GM10847 (cell line): Measurements from ENCODE around the gene ASXL2.

ENCODE experiments used
- POLR2A ChIP-seq: IDR thresholded peaks from 2 replicates; pipeline ENCODE4 v1.6.1; 2011; ENCODE audit not compliant: insufficient read length; ENCODE audit errors: extremely low read depth

The ASXL2 gene

DNA sequence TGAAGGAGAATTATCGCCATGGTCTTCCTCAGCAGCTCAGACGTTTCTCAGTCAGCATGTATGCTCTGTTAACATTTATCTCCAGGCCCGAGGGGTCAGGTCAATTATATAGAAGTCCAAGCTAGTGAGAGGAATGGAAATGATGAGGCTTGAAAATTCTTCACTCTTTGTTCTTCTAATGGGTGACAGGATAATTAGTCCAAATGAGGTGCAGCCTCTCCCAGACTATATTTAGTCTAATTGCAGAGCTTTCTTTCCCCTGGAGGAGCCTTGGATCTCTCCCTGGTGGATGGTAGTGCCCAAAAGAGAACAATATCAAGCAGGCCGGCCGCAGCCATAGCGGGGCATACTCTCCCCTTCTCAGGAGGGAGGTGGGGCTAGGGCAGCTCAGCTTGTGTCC, 153.5 kb downstream of the ASXL2 start:
- TF ChIP-seq POLR2A: no peak

DNA sequence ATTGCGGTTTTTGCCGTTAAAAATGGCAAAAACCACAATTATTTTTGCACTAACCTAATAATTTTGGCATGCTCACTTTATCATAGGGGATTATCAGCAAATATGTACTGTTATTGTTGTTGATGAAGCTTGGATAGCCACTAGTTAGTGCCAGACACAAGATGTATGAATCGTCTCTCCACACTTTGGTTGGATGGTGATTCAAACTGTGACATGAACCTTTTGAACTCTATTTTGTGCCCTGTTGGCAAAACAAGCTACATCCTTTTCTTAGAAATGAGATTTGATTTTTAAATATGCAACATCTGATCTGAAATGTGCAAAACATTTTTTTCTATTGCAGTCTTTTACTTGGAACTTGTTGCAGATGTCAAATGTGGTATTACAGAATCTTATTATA, 156.1 kb downstream of the ASXL2 start:
- no peak for TF ChIP-seq POLR2A

DNA sequence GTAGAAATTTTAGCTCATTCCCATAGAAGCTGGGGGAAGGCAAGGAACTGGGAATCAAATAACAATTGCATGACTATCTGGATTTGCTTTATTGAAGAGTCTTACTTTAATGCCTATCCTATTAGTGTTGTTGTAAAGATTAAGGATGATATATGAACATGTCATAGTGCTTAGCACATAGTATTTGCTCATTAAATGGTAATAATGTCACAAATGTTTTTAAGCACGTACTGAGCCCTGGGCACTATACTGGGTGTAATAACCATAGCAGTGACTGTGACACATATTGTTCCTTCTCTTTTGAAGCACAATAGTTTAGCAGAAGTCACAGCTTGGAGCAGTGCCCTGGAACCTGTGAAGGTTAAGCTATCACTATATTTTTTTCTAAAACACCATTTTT, 157.7 kb downstream of the ASXL2 start:
- no peak for TF ChIP-seq POLR2A

DNA sequence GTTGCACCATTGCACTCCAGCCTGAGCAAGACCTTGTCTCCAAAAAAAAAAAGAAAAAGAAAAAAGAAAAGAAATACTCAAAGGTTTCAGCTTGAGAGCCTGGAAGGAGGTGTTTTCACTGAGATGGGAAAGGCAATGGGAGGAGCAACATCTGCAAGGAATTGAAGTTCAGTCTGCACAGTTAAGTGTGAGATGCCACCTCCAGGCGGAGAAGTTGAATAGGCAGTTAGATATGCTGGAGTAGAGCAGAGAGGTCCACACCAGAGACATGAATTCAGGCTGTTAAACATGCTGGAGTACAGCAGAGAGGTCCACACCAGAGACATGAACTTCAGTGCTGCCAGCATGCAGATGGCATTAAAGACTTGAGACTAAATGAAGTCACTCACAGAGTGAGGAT, 163.5 kb downstream of the ASXL2 start:
- TF ChIP-seq POLR2A: no peak

DNA sequence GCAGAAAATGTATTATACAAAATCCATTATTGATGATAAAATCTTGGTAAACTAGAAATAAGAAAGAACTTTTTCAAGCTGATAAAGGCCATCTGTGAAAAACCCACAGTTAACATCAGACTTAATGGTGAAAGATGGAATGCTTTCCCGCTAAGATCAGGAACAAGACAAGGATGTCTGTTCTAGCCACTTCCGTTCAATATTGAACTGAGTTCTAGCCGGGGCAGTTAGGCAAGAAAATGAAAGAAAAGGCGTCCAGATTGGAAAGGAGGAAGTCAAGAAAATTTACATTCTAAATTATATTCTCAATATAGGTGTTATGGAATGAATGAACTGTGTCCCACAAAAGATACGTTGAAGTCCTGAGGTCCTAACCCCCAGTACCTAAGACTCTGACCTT, 165.8 kb downstream of the ASXL2 start:
- TF ChIP-seq POLR2A: no peak

DNA sequence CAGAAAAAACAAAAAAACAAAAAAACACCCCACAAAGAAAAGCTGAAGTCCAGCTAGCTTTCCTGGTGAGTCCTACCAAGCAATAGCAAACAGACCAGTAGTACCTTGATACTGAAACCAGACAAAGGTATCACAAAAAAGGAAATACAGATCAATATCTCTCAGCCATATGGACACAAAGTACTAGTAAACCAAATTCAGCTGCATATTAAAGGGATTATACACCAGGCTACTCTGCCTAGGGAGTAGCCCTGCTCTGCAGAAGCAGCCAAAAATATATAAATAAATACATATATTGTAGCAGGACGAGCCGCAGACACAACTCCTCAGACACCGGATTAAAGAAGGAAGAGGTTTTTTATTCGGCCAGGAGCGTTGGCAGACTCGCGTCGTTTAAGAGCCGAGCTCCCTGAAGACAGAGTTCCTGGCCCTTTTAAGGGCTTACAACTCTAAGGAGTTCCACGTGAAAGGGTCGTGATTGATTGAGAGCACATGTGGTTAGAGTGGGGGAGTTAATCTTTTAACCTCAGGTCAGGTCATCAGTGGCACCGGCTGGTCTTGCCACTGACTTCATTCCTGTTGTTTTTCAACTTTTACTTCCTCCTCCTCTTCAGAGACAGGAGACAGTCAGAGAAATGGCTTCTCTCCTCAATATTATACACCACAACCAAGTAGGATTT, 166.5 kb downstream of the ASXL2 start:
- no peak for TF ChIP-seq POLR2A

DNA sequence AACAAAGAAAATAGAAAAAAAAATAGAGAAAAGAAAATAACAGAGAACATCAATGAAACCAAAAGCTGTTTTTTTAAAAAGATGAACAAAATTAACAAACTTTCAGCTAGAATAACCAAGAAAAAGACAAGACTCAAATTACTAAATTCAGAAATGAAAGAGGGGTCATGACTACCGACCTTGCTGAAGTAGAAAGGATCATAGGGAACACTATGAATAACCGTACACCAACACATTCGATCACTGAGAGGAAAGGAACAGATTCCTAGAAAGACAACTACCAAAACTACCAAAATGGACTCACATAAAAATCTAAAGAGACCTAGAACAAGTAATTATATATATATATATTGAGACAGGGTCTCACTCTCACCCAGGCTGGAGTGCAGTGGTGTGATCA, 167.5 kb downstream of the ASXL2 start:
- TF ChIP-seq POLR2A: no peak

DNA sequence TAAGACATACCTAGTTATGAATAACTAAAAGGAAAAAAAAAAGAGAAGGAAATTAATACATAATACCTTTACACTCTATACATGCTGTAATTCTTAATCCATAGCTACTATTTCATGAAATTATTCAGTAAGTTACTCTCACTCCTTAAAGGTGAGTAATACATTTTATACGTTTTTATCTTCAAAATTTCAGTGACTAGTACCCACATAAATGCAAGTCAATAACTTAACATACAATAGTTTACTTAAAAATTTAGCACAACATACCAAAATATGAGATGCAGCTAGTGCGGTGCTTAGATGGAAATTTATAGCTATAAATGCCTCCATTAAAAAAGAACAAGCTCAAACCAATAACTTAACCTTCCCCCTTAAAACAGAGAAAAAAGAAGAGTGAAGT, 168.9 kb downstream of the ASXL2 start:
- no peak for TF ChIP-seq POLR2A

DNA sequence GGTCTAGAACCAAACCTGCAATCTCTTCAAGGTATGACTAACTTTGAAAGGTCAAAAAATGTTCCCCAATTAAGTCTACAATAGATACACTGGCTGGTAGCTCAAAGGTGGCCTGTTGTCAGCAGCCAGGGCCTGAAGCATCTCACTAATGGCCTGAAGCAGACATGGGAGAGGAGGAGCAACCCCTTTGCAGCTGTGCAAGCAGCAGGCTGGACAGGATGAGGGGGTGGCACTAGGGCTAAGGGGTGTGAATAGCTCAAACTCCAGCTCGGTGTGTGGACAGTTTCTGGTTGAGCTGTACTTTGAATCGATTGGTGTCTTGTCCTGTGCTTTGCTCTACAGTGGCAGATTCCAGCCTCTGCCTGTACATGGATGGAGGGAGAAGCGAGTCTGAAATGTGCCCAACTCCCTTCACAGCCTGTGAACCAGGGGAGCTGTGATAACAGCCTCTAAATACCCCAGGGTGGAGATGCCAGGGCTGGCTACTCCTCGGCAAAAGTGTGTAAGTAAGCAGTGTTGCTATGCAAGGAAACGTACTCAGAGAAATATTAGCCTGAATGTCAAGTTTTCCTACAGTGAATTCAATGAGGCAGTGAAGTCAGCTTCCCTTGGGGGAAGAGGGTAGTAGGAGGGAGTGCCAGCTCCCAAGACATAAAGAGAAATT, 170.2 kb downstream of the ASXL2 start:
- no peak for TF ChIP-seq POLR2A

DNA sequence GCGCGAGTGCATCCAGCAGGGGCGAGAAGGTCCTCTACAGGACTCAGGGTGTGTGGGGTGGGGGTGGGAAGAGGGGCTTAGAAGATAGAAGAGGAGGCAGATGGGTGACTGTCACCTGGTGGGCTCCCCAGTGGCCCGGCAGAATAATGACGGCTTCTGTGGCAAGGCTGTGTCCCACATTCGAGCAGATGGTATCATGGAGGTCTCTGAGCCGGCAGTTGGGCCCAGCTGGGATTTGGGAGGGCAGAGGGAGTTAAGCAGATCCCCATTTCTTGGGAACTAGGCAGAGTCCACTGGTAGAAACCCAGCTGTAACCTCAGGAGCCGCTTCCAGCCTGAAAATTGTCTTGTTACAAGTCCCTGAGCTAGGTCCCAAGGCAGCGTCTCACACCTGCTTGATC, 176.5 kb downstream of the ASXL2 start:
- TF ChIP-seq POLR2A: no peak

DNA sequence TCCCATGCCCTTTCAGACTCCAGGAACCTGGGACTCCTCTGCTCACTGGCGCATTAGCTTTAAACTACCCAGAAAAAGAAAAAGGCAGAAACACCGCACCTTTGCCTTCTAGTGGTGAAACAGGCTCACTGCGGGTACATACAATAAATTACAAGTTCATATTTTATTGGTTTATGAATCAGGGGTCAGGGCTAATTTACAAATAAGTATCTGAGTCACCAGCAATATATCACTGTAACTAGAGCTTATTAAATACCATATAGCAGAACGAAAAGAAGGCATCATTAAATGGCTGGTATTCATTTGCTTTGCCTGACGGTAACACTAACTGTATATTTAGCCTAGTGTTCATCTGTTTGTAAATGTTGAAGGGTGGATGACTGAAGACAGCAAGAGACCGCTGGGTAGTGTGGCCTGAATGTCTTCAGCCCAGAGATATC, 178.0 kb downstream of the ASXL2 start:
- no peak for TF ChIP-seq POLR2A

DNA sequence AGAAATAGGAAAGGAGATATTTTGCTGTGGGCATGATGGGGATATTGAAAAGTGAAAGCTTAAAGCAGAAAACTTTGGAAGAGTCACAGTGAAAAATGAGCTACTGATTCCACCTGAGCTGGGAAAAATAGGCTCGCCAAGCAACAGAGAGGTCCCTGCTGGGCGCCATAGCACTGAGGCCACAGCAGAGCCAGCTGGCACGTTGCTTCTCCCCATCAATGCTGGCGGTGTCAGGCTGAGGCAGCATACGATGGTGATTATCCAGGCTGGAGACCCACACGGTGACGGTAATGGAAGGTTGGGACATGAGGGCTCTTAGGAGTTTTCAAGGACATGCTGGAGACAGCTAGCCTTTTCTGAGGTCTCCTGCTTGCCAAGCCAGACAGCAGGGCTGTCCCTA, 179.1 kb downstream of the ASXL2 start:
- TF ChIP-seq POLR2A: no peak

DNA sequence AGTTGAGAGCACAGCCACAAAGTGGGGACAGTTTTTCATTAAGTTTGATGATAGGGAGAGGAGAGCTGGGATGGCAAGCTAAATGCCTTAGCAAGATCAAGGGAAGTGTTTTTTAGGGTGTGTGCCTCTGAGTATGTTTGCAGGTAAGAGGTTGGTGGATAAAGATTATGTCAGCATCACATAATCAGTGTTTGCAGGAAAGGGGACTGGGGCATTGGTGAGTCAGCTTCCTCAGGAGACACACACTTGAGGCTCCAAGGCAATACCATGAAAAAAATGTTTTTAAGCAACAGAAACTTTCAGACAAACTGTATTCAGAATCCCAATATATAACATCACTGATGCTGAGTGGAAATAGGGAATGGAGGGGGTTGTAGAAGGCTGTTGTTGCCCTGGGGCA, 179.5 kb downstream of the ASXL2 start:
- TF ChIP-seq POLR2A: no peak

DNA sequence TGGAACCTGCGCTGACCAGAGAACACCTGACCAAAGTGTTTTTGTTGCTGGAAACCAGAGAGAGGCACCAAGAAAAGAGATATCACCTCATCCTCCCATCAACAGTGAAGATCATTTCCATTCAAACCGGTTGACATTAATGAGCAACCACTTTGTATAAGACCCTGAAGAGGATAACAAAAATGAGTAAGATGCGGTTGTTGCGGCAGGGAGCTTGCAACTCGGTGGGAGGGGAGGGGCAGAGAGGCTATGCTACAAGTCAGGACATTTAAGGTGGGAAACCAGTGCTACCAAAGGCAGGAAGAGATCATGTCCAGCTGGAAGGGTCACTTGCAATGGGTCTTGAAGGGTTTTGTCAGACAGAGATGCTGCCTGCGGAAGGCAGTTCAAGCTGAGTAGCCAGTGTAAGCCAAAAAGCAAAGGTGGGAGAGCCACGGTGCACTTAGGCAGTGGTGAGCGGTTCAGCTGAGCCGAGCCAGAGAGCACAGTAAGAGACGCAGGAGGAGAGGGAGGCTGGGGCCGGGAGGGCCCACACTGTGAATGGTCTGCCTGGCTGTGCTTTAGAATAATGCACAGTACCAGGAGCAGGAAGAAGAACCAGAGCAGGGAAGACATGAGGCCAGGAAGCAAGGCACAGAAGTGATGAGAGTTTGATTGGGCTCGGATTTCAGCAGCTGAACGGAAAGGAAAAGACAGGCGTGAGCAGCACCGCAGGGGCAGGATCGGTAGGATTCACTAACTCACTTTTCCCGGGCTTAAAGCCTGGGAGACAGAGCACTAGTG, 180.5 kb downstream of the ASXL2 start:
- TF ChIP-seq POLR2A: no peak

DNA sequence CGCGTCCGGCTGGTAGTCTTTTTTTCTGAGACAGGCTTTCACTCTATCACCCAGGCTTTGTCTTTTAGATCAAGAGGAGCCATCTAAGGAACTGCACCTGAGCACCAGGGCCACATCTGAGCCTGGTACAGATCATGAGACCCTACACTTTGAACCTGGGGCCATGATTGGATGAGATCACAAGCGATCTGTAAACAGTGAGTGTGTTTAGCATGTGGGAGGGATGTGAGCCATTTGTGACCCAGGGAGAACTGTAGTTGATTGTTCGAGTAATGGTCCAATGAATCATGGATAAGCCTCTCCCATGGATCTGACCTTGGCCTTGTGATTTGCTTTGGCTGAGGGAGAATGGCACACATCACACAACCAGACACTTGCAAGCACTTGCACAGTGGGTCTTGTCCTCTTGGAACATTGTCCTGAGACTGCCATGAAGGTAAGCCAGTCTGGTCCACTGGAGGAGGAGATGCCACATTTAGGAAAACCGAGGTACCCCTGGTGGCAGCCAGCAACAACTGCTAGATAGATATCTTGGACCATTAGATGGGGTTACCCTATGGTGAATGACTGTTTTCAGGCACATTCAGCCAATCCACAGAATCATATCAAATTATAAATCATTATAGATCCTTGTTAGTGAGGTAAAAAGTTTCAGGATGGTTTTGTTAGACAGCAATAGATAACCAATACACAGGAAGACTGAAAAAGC, 185.4 kb downstream of the ASXL2 start:
- TF ChIP-seq POLR2A: no peak

DNA sequence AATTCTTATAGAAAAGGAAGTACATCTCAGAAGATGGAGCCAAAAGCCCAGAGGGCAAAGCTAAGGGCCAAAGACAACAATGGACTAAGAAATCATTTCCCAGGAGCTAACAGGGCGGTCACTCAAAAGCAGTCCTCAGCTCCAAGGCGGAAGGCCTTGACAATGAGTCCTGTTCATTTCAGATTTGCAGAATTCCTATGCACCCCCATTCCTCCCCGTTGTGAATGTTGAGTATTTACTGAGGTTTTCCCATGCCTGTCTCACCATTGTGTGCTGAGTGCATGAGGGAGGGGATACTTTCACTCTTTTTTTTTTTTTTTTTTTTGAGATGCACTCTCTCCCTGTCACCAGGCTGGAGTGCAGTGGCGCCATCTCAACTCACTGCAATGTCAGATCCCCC, 186.1 kb downstream of the ASXL2 start:
- no peak for TF ChIP-seq POLR2A
